Mesenteric fat pad (tissue), 1 donor: ENCODE measurements around the gene SEL1L3. TPM values are rescaled to one million over a fixed set of nuclear protein-coding genes. Genes with fewer than 3 reads are reported as not detected.

Source experiments
- DNase-seq: peaks from one replicate; pipeline ENCODE4 v3.0.0-alpha.2; 2020; ENCODE audit warnings: low spot score
- total RNA-seq: library from RNA; stranded (reverse); fragmentation: NEBNext Ultra II Directional; extraction: Animal tissue kit (Norgen Biotek cat#: 25700); gene quantifications from one replicate; pipeline ENCODE4 v1.2.1, GENCODE V29; 2021
- donor health status: DM: yes; HTN: yes; CAD: no.

Gene SEL1L3
- total RNA-seq, 1 donor from 2014 or later, result 13.7 TPM

GRCh38 chr4:25818876-25819275 is 43.9 kb downstream of the SEL1L3 start:
- DNase-seq, result no peak

- DNase-seq, result no peak
Observed at GRCh38 chr4:25818371-25818871, 44.4 kb downstream of the SEL1L3 start.

- no peak for DNase-seq
Observed at GRCh38 chr4:25817059-25817681, 45.6 kb downstream of the SEL1L3 start.

GRCh38 chr4:25816591-25817058 is 46.2 kb downstream of the SEL1L3 start:
- DNase-seq, result no peak

GRCh38 chr4:25815586-25815985 is 47.2 kb downstream of the SEL1L3 start:
- no peak for DNase-seq

GRCh38 chr4:25814301-25815136 is 48.3 kb downstream of the SEL1L3 start:
- no peak for DNase-seq

GRCh38 chr4:25813448-25814106 is 49.2 kb downstream of the SEL1L3 start:
- no peak for DNase-seq

GRCh38 chr4:25811841-25812240 is 50.9 kb downstream of the SEL1L3 start:
- no peak for DNase-seq

- DNase-seq, result no peak
Observed at GRCh38 chr4:25811374-25811690, 51.5 kb downstream of the SEL1L3 start.

GRCh38 chr4:25810461-25811373 is 52.1 kb downstream of the SEL1L3 start:
- no peak for DNase-seq

- DNase-seq, result no peak
Observed at GRCh38 chr4:25809996-25810395, 52.8 kb downstream of the SEL1L3 start.

GRCh38 chr4:25807102-25807728 is 55.6 kb downstream of the SEL1L3 start:
- no peak for DNase-seq

GRCh38 chr4:25805255-25805860 is 57.4 kb downstream of the SEL1L3 start:
- no peak for DNase-seq

- DNase-seq, result no peak
Observed at GRCh38 chr4:25803720-25804225, 59.0 kb downstream of the SEL1L3 start.

GRCh38 chr4:25801594-25801993 is 61.2 kb downstream of the SEL1L3 start:
- no peak for DNase-seq

- DNase-seq, result no peak
Observed at GRCh38 chr4:25800245-25800644, 62.5 kb downstream of the SEL1L3 start.

GRCh38 chr4:25799522-25799921 is 63.3 kb downstream of the SEL1L3 start:
- DNase-seq, result no peak

- no peak for DNase-seq
Observed at GRCh38 chr4:25797136-25797535, 65.7 kb downstream of the SEL1L3 start.

GRCh38 chr4:25795566-25796454 is 67.0 kb downstream of the SEL1L3 start:
- DNase-seq, result no peak
